Activated B cell treated with CpG ODN at 0.5 μM for 24 hours (primary cell): ENCODE measurements around the gene KCNH2. TPM values are rescaled to one million over a fixed set of nuclear protein-coding genes. Genes with fewer than 3 reads are reported as not detected.

Experiments used
- ATAC-seq: fragments of 200-7000 bp; cut with Tn5 transposase; one replicate; pipeline ENCODE4 v1.10.0; 2021; ENCODE audit warnings: low read depth, mild to moderate bottlenecking, moderate library complexity
- CTCF ChIA-PET: fragments of 350-600 bp; sonication (Branson Sonifier 250); formaldehyde crosslinking; loops from one replicate; lab custom pipeline; 2021; ENCODE audit warnings: antibody characterized with exemption; lab: Charles Lee
- POLR2A ChIA-PET: fragments of 350-600 bp; sonication (Branson Sonifier 250); formaldehyde crosslinking; loops from one replicate; lab custom pipeline; 2021; ENCODE audit warnings: antibody characterized with exemption; lab: Charles Lee
- DNase-seq: peaks from one replicate; pipeline ENCODE4 v3.0.0; 2022
- H3K27ac Mint-ChIP-seq: one replicate; pipeline ENCODE4 v1.8.0; 2020; ENCODE audit warnings: mixed read lengths
- H3K27me3 Mint-ChIP-seq: one replicate; pipeline ENCODE4 v1.8.0; 2021; ENCODE audit warnings: mixed read lengths
- H3K36me3 Mint-ChIP-seq: one replicate; pipeline ENCODE4 v1.8.0; 2021; ENCODE audit warnings: low read depth, mixed read lengths
- H3K4me1 Mint-ChIP-seq: one replicate; pipeline ENCODE4 v1.8.0; 2021; ENCODE audit warnings: mixed read lengths
- H3K4me3 Mint-ChIP-seq: one replicate; pipeline ENCODE4 v1.8.0; 2020; ENCODE audit warnings: mild to moderate bottlenecking, mixed read lengths
- H3K9me3 Mint-ChIP-seq: one replicate; pipeline ENCODE4 v1.8.0; 2020; ENCODE audit warnings: mixed read lengths
- intact Hi-C: fragments of 100-400 bp; cut with micrococcal nuclease; formaldehyde crosslinking; loops from one replicate; pipeline ENCODE4 v1.15.1; 2024
- total RNA-seq: library from RNA; stranded (reverse); gene quantifications from 2 replicates; pipeline ENCODE4 v1.2.3, GENCODE V29; 2022
- TF ChIP-seq, protein P1 (sequence below): fragments of 200-600 bp; IDR thresholded peaks from one replicate; pipeline ENCODE4 v1.8.0; 2022; ENCODE audit warnings: antibody characterized with exemption, mild to moderate bottlenecking

The KCNH2 gene
- total RNA-seq, 1 donor from 2014 or later: 0.29 TPM

DNA sequence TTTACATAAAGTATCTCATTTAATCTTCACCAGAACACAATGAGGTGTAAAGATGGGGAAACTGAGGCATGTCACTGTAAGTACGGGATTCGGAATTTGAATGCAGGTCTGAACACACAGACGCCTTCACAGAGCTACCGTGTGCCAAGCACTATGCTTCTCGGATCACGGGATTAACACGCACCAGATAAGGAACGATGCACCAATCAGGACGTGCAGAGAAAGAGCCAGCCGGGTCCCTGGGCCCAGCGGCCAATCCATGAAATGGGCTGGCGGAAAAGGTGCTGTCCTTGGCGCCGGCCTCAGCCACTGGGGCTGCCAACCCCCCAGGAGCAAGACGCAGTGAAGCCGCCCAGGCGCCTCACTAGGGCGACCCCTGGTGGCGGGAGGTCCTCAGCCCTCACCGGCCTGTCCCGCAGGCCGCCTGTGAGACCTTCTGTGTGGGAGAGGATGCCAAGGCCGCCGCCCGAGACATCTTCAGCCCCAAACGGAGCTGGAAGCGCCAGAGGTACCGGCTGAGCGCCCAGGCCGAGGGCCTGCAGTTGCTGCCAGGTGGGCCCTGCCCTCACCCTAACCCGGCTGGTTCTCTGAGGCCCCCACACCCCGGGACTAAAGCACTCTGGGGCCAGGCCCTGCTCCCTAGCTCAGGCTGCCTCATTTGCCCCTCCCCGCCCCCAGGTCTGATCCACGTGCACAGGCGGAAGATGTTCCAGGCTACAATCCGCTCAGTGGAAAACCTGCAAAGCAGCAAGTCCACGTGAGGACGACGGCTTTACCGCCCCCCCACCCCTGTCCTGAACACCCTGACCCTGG is 30.6 kb upstream of the KCNH2 start:
- intact Hi-C loops: loop anchor here (2.0 kb wide), 1 partner anchor 46 kb away; no protein-coding TSS in a partner anchor
- Mint-ChIP-seq H3K4me3 (peak overlapping the region; percentile 52), H3K9me3 (no peaks in the 10 kb centered on the region), H3K27ac (no peak overlapping the region), H3K36me3 (no peaks in the 10 kb centered on the region), H3K27me3 (peaks cover 2% of the 10 kb centered on the region), H3K4me1 (peaks cover 20% of the 10 kb centered on the region)
- ATAC-seq (peak; percentile 61), DNase-seq (peak; percentile 67)
- TF ChIP-seq, protein P1, sequence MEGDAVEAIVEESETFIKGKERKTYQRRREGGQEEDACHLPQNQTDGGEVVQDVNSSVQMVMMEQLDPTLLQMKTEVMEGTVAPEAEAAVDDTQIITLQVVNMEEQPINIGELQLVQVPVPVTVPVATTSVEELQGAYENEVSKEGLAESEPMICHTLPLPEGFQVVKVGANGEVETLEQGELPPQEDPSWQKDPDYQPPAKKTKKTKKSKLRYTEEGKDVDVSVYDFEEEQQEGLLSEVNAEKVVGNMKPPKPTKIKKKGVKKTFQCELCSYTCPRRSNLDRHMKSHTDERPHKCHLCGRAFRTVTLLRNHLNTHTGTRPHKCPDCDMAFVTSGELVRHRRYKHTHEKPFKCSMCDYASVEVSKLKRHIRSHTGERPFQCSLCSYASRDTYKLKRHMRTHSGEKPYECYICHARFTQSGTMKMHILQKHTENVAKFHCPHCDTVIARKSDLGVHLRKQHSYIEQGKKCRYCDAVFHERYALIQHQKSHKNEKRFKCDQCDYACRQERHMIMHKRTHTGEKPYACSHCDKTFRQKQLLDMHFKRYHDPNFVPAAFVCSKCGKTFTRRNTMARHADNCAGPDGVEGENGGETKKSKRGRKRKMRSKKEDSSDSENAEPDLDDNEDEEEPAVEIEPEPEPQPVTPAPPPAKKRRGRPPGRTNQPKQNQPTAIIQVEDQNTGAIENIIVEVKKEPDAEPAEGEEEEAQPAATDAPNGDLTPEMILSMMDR: no peak
- ChIA-PET POLR2A (no interaction called here), CTCF (interaction anchor here (1.2 to 3.2 kb wide), 4 partner anchors 9 to 101 kb away, joined by 4 to 12 read pairs (median 6); no protein-coding TSS in a partner anchor)

DNA sequence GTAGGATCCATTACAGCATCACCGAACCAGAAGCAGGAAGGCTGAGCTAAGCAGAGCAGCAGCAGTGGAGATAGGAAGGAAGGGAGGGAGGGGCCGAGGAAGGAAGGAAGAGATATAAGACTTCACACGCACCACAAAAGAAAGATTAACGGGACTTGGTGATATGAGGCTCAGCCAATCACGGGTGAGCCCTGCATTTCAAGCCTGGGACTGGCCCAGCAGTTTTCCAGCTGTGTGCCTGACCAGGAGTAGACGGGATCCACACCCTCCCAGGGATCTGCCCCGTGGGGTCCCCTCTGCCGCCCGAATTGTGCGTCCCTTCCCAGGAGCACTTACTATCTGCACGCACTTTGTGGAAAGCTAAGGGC is 30.0 kb upstream of the KCNH2 start:
- Mint-ChIP-seq H3K36me3 (no peaks in the 10 kb centered on the region), H3K27ac (no peak overlapping the region), H3K9me3 (no peaks in the 10 kb centered on the region), H3K4me1 (peaks cover 18% of the 10 kb centered on the region), H3K27me3 (peaks cover 6% of the 10 kb centered on the region), H3K4me3 (peak overlapping the region; percentile 52)
- DNase-seq: no peak
- intact Hi-C loops: loop anchor here (2.0 kb wide), 1 partner anchor 45 kb away; no protein-coding TSS in a partner anchor
- TF ChIP-seq, protein P1: no peak
- POLR2A ChIA-PET: no interaction called here
- CTCF ChIA-PET: interaction anchor here (1.5 to 3.2 kb wide), 3 partner anchors 10 to 46 kb away, joined by 5 to 12 read pairs (median 7); no protein-coding TSS in a partner anchor
- no peak for ATAC-seq

GRCh38 chr7:151007469-151007898 is 29.4 kb upstream of the KCNH2 start:
- DNase-seq (no peak), ATAC-seq (no peak)
- ChIA-PET POLR2A (no interaction called here), CTCF (interaction anchor here (1.5 to 3.2 kb wide), 3 partner anchors 11 to 45 kb away, joined by 5 to 12 read pairs (median 7); no protein-coding TSS in a partner anchor)
- Mint-ChIP-seq H3K4me3 (no peak overlapping the region), H3K27me3 (peaks cover 6% of the 10 kb centered on the region), H3K4me1 (peaks cover 13% of the 10 kb centered on the region), H3K36me3 (no peaks in the 10 kb centered on the region), H3K9me3 (no peaks in the 10 kb centered on the region), H3K27ac (no peak overlapping the region)
- TF ChIP-seq, protein P1: no peak
- intact Hi-C loops: no loop called here

DNA sequence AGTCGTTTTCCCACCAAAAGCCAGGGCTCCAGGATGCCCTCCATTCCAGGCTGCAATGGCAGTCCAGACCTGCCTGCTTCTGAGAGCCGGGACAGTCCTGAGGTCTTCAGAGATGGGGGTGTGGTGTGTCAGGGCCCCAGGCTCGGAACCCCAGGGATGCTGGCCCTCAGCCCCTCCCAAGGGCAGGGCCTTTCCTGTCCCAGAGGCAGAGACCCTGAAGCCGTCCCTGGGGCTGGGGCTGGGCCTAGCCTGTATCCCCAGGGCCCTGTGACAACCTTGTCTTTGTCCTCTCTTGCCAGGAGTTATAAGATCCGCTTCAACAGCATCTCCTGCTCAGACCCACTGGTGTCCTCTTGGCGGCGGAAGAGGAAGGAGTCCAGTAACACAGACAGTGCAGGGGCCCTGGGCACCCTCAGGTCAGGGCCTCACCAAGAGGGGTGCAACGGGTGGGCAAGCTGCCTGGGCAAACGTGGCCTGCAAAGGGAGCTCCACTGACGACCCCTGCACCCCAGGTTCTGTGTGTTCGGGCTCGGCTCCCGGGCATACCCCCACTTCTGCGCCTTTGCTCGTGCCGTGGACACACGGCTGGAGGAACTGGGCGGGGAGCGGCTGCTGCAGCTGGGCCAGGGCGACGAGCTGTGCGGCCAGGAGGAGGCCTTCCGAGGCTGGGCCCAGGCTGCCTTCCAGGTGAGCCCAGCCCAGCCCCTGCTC is 28.6 kb upstream of the KCNH2 start:
- ChIA-PET POLR2A (no interaction called here), CTCF (interaction anchor here (2.3 kb wide), 1 partner anchor 11 kb away, joined by 7 read pairs; no protein-coding TSS in a partner anchor)
- no peak for ATAC-seq
- H3K27me3 Mint-ChIP-seq: peaks cover 6% of the 10 kb centered on the region
- H3K27ac Mint-ChIP-seq: no peak overlapping the region
- TF ChIP-seq, protein P1: no peak
- no peaks in the 10 kb centered on the region for H3K36me3 Mint-ChIP-seq
- intact Hi-C loops: no loop called here
- H3K4me3 Mint-ChIP-seq: no peak overlapping the region
- peaks cover 9% of the 10 kb centered on the region for H3K4me1 Mint-ChIP-seq
- DNase-seq: no peak
- no peaks in the 10 kb centered on the region for H3K9me3 Mint-ChIP-seq

- ATAC-seq: no peak
- Mint-ChIP-seq H3K4me3 (no peak overlapping the region), H3K4me1 (peaks cover 8% of the 10 kb centered on the region), H3K27ac (no peak overlapping the region), H3K9me3 (no peaks in the 10 kb centered on the region), H3K36me3 (no peaks in the 10 kb centered on the region), H3K27me3 (peaks cover 6% of the 10 kb centered on the region)
- CTCF ChIA-PET: no interaction called here
- intact Hi-C loops: no loop called here
- POLR2A ChIA-PET: no interaction called here
- TF ChIP-seq, protein P1: no peak
- no peak for DNase-seq
Observed at GRCh38 chr7:151005566-151005965, 27.4 kb upstream of the KCNH2 start.
